Testis (tissue), 2 donors: Measurements from ENCODE around the gene IRF2BPL.

Source experiments
- POLR2A ChIP-seq: fragments of 450-650 bp; IDR thresholded peaks from one replicate; pipeline ENCODE4 v1.6.1; 2017; ENCODE audit warnings: antibody characterized with exemption, mild to moderate bottlenecking, moderate library complexity
- TF ChIP-seq, protein P1 (sequence below), 3 experiments: fragments of 450-650 bp in 2 of 3; fragments of 200-600 bp in 1 of 3; sonication (generic) in 1 of 3; IDR thresholded peaks; one replicate each; pipeline ENCODE4 v1.5.1; 2016 to 2019; ENCODE audit warnings: antibody characterized with exemption in 3 of 3, mild to moderate bottlenecking in 2 of 3, moderate library complexity in 1 of 3

DNA sequence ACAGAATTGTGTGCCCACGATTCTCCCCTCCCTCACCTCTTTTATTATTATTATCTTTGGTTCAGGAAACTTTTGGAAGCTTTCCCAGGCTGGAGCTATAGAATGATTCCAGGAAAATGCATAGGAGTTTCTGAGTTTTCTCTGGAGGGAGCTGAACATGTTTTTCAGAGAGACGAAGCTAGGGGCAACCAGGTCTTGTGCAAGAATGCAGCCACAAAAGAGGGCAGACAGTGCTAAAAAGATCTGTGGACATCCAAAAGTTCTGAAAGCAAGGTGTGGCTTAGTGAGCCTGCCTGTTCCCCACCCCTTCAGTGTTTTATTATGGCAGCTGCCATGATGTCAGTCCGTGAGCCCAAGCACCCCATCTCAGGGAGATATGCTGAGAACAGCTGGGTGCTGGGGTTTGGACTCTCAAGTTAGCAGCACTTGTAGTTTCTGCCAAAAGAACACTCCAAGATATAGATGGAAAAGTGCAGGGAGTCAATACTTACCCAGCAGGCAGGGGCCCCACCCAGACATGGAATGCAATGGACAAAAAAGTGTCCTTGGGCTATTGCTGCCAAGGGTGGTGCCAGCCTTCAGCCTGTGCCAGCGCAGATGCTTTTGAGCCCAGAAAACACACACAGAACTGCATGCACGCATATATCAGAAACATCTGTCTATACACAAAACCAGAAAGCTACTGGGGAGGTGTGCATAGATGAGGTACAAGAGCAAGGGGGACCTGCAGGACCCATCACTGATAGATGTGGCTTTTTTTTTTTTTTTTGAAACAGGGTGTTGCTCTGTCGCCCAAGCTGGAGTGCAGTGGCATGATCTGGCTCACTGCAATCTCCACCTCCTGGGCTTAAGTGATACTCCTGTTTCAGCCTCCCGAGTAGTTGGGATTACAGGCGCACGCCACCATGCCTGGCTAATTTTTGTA, 17.0 kb upstream of the IRF2BPL start:
- TF ChIP-seq POLR2A: no peak
- TF ChIP-seq, protein P1, sequence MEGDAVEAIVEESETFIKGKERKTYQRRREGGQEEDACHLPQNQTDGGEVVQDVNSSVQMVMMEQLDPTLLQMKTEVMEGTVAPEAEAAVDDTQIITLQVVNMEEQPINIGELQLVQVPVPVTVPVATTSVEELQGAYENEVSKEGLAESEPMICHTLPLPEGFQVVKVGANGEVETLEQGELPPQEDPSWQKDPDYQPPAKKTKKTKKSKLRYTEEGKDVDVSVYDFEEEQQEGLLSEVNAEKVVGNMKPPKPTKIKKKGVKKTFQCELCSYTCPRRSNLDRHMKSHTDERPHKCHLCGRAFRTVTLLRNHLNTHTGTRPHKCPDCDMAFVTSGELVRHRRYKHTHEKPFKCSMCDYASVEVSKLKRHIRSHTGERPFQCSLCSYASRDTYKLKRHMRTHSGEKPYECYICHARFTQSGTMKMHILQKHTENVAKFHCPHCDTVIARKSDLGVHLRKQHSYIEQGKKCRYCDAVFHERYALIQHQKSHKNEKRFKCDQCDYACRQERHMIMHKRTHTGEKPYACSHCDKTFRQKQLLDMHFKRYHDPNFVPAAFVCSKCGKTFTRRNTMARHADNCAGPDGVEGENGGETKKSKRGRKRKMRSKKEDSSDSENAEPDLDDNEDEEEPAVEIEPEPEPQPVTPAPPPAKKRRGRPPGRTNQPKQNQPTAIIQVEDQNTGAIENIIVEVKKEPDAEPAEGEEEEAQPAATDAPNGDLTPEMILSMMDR (IDR thresholded peaks at IDR 0.05): no peak
